HG02571 (cell line): Measurements from ENCODE around the gene KCTD7.
"Not testable (repeated sequence)": the region's sequence is repeated elsewhere in the genome, so short reads cannot be mapped to it uniquely, and the experiment has no call there.

Source experiments
- ATAC-seq: cut with Tn5 transposase; IDR thresholded peaks from one replicate; pipeline ENCODE4 v1.9.1; 2021; ENCODE audit warnings: mild to moderate bottlenecking, moderate library complexity; ENCODE audit not compliant: unreplicated experiment

The KCTD7 gene

GRCh38 chr7:66653719-66654274 is 25.1 kb downstream of the KCTD7 start:
- not testable (repeated sequence) for ATAC-seq

GRCh38 chr7:66654275-66655112 is 25.8 kb downstream of the KCTD7 start:
- peak; percentile 90 for ATAC-seq

GRCh38 chr7:66655113-66655806 is 26.6 kb downstream of the KCTD7 start:
- ATAC-seq = not testable (repeated sequence)

GRCh38 chr7:66655826-66656485 is 27.3 kb downstream of the KCTD7 start:
- ATAC-seq = not testable (repeated sequence)

DNA sequence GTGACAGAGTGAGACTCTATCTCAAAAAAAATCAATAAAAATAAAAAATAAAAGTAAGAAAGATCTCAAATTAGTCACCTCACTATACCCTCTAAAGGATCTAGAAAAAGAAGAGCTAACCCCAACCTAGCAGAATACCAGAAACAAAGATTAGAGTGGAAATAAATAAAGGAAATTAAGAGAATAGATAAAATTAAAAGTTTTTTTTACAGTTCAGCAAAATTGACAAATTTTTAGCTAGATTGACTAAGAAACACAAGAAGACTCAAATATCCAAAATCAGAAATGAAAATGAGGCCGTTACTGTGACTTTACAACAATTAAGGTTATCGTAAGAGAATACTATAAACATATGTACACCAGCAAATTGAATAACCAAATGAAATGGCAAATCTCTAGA is 29.1 kb downstream of the KCTD7 start:
- ATAC-seq = no peak

DNA sequence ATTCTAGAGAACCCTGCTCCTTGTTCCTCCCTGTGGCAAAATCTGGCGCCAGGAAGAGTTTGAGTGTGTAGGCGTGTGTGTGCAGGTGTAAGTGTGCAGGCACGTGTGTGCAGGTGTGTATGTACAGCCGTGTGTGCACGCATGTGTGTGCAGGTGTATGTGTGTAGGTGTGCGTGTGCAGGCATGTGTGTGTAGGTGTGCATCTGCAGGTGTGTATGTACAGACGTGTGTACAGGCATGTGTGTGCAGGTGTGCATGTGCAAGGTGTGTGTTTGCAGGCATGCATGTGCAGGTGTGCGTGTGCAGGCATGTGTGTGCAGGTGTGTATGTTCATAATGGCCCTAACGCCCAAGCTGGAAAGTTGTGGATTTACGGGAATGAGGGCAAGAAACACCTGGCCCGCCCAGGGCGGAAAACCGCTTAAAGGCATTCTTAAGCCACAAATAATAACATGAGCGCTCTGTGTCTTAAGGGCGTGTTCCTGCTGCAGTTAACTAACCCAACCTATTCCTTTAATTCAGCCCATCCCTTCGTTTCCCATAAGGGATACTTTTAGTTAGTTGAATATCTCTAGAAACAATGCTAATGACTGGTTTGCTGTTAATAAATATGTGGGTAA is 34.1 kb downstream of the KCTD7 start:
- ATAC-seq = no peak

DNA sequence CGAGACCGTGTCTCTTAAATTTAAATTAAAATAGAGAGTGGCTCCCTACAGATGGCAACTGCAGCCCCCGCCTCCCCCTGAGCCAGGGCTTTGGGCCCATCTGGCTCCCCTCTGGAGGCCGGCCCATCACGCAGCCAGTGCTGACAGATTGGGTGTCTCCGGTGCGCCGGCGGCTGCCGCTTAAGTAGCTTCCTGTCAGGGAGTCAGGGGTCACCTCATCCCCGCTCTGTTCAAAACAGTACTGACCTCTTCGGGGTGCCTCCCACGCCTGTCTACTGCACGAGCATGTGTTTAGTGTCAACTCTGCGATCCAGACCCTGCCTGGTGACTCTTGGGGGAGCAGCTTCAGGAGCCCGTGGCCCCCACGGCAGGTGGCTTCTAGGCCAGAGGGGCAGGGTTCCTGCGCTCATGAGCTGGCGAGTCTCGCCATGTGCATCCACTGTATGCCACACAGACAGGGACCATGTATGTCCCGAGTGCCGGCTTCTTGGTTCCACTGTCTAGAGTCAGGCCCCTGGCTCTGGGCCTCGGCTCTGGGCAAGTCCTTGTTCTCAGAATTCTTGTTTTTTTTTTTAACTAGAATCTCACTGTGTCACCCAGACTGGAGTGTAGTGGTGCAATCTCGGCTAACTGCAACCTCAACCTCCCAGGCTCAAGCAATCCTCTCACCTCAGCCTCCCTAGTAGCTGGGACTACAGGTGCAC is 36.1 kb downstream of the KCTD7 start:
- ATAC-seq = no peak

- ATAC-seq = no peak
These were observed 37.8 kb downstream of the KCTD7 start for GRCh38 chr7:66666313-66666952.

DNA sequence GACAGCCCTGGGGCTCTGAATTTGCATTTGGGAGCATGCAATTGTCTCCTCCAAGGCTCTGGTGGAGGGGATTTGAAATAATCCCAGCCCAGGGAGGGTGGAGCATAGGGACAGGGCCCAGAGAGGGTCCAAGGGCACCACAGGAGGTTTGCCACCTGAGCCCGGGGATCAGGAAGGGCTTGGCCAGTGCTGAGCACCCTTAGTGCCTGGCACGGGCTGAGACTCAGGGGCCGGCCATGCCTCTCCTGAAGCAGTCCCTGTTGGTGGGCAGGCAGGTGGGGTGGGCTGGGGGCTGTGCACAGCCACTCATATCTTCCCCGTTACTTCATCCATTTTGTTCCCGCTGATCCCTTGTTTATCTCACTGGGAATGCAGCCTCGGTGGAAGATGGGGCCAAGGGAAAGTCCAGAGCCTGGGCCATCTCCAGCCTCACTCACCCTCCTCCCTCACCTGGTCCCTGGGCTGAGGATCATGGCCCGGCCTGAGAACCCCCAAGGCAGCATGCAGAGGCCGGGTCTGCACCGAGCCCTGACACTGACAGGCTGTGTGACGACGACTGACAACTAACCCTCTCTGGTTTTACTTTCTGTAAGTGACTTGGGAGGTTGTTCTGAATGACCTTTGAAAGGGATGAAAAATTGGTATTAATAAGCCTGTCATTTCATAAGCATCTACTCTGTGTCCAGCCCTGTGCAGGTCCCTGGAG is 38.5 kb downstream of the KCTD7 start:
- no peak for ATAC-seq

GRCh38 chr7:66668112-66668511 is 39.4 kb downstream of the KCTD7 start:
- no peak for ATAC-seq

DNA sequence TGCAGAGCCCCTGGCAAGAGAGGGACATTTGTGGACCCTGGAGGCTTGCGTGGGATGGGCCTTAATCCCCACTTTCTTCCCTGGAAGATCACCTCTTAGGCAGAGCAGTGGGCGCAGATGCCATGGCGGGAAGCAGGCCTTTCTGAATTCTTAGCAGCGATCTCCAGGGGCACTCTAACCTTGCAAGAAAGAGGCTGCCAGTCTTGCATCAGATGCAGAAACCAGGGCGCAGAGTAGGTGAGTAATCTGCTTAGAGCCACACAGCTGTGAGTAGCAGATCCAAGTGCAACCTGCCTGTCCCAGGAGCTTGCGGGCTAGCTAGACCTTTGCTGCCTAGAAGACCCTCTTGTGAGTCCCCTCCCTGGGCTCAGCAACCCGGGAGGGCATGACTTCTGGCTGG is 40.0 kb downstream of the KCTD7 start:
- no peak for ATAC-seq

DNA sequence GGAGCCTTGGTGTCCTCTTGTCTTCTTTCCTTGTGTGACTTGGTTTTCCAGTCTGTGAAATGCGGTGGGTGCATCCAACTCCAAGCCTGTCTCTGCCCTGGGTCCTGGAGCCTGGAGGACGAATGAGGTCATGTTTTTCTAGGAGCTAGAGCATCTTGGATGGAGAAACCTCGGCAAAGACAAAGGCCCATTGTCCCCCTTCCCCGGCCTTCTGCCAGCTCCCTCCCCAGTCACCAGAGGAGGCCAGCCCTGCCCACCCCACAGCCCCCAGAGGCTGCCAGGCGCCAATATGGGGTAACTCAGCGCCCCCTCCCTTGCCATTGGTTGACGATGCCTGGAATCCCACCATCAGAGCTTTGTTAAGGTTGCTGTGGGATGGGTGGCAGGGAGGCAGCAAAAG is 40.4 kb downstream of the KCTD7 start:
- no peak for ATAC-seq

- ATAC-seq = no peak
These were observed 40.8 kb downstream of the KCTD7 start for GRCh38 chr7:66669496-66669895.

DNA sequence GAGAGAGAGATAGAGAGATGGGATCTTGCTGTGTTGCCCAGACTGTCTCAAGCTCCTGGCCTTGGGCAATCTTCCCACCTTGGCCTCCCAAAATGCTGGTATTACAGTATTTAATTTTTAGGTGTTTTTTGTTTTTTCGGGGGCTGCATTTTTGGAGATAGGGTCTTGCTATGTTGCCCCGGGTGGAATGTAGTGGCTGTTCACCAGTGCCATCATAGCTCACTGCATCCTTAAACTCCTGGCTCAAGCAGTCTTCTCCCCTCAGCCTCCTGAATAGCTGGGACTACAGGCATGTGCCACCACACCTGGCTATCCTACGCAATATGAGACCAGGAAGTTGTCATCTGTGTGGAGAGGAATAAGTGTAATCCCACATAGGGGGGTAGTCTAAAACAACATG is 42.4 kb downstream of the KCTD7 start:
- no peak for ATAC-seq

- ATAC-seq = not testable (repeated sequence)
These were observed 42.8 kb downstream of the KCTD7 start for GRCh38 chr7:66671486-66671885.

DNA sequence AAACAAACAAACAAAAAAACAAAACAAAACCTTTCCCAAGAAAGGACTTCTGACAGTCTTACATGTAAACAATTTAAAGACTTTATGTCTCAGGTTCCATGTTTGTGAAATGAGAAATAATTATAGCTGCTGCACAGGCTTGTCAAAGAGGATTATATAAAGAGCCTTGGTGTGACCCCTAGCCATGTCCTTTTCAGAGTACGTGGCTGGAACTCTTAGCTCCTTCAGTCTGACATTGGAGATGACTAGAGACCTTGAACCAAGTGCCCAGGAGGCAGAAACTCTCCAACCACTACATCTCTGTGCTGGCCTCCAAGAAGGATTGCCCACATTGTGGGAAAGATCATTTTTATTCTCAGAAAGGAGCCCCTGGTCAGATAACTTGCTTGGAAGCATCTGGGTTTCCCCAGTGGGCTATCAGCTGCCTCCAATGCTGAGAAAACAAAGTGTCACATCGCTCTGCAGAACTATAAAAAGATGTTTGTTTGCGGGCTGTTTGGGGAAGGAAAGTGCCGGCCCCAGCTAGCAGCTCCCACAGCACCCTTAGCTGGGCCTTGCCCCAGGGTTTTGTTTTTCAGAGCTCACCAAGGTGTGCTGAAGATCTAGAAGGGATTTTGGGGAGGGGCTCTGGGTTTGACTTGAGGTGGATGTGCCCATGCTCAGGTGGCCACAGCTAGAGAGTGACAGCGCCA is 43.9 kb downstream of the KCTD7 start:
- not testable (repeated sequence) for ATAC-seq

- ATAC-seq = not testable (repeated sequence)
These were observed 44.5 kb downstream of the KCTD7 start for GRCh38 chr7:66673124-66673640.

DNA sequence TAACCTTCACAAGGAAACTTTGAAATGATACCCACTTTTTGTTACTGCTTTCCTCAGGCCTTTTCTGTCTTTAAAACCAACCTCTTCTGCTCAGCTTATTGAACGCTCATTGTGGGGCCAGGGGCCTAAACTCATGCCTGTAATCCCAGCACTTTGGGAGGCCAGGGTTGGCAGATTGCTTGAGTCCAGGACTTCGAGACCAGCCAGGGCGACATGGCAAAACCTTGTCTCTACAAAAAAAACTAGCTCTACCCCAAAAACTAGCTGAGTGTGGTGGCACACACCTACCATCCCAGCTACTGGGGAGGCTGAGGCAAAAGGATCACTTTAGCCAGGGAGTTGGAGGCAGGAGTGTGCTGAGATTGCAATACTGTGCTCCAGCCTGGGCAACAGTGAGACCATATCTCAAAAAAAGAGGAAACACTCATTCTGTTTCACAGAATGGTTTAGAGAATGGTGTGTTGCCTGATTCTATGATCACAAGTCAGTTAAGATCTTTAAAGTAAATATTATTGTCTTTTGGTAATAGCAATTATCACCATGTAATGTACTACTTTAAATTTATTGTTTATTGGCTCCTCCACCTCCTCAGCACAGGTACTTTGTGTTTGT is 51.1 kb downstream of the KCTD7 start:
- no peak for ATAC-seq
